ENCODE measurements around the gene ZNF775. TPM values are rescaled to one million over a fixed set of nuclear protein-coding genes. Genes with fewer than 3 reads are reported as not detected.

Gene ZNF775
- total RNA-seq, 2 experiments from 2014 or later: 4.7 to 4.9 TPM

- H3K27ac Mint-ChIP-seq: peak overlapping the region; percentile 60
- no peaks in the 10 kb centered on the region for H3K27me3 Mint-ChIP-seq
- H3K4me3 Mint-ChIP-seq: no peak overlapping the region
- ATAC-seq (peak; percentile 100), DNase-seq (peak; percentile 94)
- POLR2A ChIA-PET: no interaction called here
- peaks cover 7% of the 10 kb centered on the region for H3K4me1 Mint-ChIP-seq (ENCODE audit: low read depth)
- H3K36me3 Mint-ChIP-seq (ENCODE audit: low read depth): no peaks in the 10 kb centered on the region
- TF ChIP-seq CTCF (IDR thresholded peaks at IDR 0.05): peak; percentile 94
- CTCF ChIA-PET: interaction anchor here (0.6 to 1.6 kb wide), 14 partner anchors 12 to 136 kb away, joined by 3 to 12 read pairs (median 4); a partner anchor contains a TSS
- no peaks in the 10 kb centered on the region for H3K9me3 Mint-ChIP-seq
- intact Hi-C loops (cut with micrococcal nuclease): loop anchor here (1.0 to 2.0 kb wide), 2 partner anchors 65 to 134 kb away; no protein-coding TSS in a partner anchor
Measured at GRCh38 chr7:150420987-150421674, 42.0 kb downstream of the ZNF775 start.

DNA sequence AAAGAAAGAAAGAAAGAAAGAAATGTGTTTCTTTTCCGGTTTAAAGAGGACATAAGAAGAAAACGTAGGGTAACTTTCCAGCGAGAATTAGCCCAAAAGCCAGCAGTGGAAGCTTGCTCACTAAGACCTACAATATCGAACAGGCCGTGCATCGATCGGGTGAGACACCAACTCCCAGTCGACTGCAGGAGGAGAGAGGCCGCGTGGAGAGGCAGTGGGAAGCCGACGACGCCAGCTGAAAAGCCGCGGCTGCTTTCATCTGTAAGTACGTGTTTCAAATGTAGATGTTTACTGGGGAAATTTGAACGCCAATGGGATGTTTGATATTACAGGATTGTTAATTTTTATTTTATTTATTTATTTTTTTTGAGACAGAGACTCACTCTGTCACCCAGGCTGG lies 42.7 kb downstream of the ZNF775 start:
- no peaks in the 10 kb centered on the region for H3K36me3 Mint-ChIP-seq (ENCODE audit: low read depth)
- H3K4me3 Mint-ChIP-seq: no peak overlapping the region
- no peak for TF ChIP-seq CTCF (IDR thresholded peaks at IDR 0.05)
- no peak for DNase-seq
- intact Hi-C loops (cut with micrococcal nuclease): loop anchor here (1.0 to 2.0 kb wide), 2 partner anchors 66 to 135 kb away; no protein-coding TSS in a partner anchor
- no peaks in the 10 kb centered on the region for H3K27me3 Mint-ChIP-seq
- peaks cover 7% of the 10 kb centered on the region for H3K4me1 Mint-ChIP-seq (ENCODE audit: low read depth)
- no peak for ATAC-seq
- no peak overlapping the region for H3K27ac Mint-ChIP-seq
- CTCF ChIA-PET: interaction anchor here (0.6 to 1.6 kb wide), 15 partner anchors 11 to 137 kb away, joined by 3 to 12 read pairs (median 4); a partner anchor contains a TSS
- no peaks in the 10 kb centered on the region for H3K9me3 Mint-ChIP-seq
- POLR2A ChIA-PET: no interaction called here

- no peak for ATAC-seq
- POLR2A ChIA-PET: no interaction called here
- Mint-ChIP-seq H3K4me1 (ENCODE audit: low read depth) (peaks cover 10% of the 10 kb centered on the region), H3K9me3 (no peaks in the 10 kb centered on the region), H3K36me3 (ENCODE audit: low read depth) (no peaks in the 10 kb centered on the region), H3K4me3 (no peak overlapping the region), H3K27me3 (no peaks in the 10 kb centered on the region), H3K27ac (no peak overlapping the region)
- DNase-seq: no peak
- CTCF ChIA-PET: no interaction called here
- intact Hi-C loops (cut with micrococcal nuclease): no loop called here
- TF ChIP-seq CTCF (IDR thresholded peaks at IDR 0.05): no peak
Measured at GRCh38 chr7:150425670-150426069, 46.5 kb downstream of the ZNF775 start.

DNA sequence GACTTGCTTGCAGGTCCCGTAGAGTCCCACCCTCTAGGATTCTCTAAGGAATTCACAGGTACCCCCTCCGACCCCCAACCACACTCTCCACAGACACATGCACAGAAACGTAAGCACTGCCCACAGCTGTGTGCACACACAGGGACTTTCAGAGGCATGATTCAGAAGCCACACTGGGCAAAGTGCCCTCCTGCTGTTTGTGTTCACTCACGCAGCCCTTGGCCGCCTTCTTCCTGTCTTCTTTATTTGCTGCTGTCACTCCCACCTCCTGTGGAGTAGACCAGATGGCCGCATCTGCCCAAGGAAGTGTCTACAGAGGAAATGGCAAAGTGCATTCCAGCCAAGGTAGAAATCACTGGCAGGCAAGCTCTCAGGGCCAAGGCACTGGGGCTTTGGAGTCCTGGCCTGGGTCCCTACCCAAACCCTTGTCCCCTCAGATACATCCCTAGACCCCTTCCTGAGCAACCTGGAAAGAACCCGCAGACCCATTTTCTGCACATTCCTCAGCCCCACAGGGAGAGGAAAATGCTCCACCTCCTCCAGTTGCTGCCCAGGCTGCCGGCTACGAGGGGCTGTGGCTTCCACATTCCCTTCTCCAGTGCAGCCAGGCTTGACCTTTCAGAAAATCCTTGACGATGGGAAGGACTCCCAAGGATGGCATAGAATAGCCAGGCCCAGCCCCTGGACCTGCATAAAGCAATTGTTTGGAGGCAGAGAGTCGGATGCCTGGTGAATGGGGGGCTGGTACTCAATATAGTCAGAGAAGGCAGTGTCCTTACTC lies 49.7 kb downstream of the ZNF775 start:
- CTCF ChIA-PET: interaction anchor here (1.6 to 1.7 kb wide), 2 partner anchors 12 to 20 kb away, joined by 3 to 5 read pairs; no protein-coding TSS in a partner anchor
- Mint-ChIP-seq H3K4me3 (no peak overlapping the region), H3K4me1 (ENCODE audit: low read depth) (peaks cover 20% of the 10 kb centered on the region), H3K27me3 (peaks cover 2% of the 10 kb centered on the region), H3K36me3 (ENCODE audit: low read depth) (no peaks in the 10 kb centered on the region), H3K9me3 (no peaks in the 10 kb centered on the region), H3K27ac (peak overlapping the region; percentile 59)
- ATAC-seq (peak; percentile 86), DNase-seq (peak; percentile 76)
- TF ChIP-seq CTCF (IDR thresholded peaks at IDR 0.05): no peak
- POLR2A ChIA-PET: interaction anchor here (1.0 kb wide), 1 partner anchor 10 kb away, joined by 4 read pairs; no protein-coding TSS in a partner anchor
- intact Hi-C loops (cut with micrococcal nuclease): no loop called here
